Measurements from ENCODE around the gene CCSER2.

GRCh38 chr10:84358743-84359142 is 30.4 kb downstream of the CCSER2 start:
- TF ChIP-seq CTCF (IDR thresholded peaks at IDR 0.05), result no peak
- TF ChIP-seq POLR2A (IDR thresholded peaks at IDR 0.05), result no peak

All from adrenal gland (tissue), 5 donors.